Cerebellar nuclear complex (tissue), 1 donor: ENCODE results near the gene CLSTN3.
"Not testable (repeated sequence)": the region's sequence is repeated elsewhere in the genome, so short reads cannot be mapped to it uniquely, and the experiment has no call there.

Experiments used
- DNase-seq, 2 experiments: peaks; one replicate each; lab custom pipeline; 2025; lab: John Stamatoyannopoulos, UW

The CLSTN3 gene

GRCh38 chr12:7103837-7104584, 26.2 kb upstream of the CLSTN3 start:
- DNase-seq: no peak

GRCh38 chr12:7106082-7106481, 24.1 kb upstream of the CLSTN3 start:
- DNase-seq: no peak

GRCh38 chr12:7107181-7107580, 23.0 kb upstream of the CLSTN3 start:
- DNase-seq: not testable (repeated sequence)

- DNase-seq: no peak
Measured at GRCh38 chr12:7107636-7108002, 22.6 kb upstream of the CLSTN3 start.

- DNase-seq: no peak
Measured at GRCh38 chr12:7108003-7108795, 22.0 kb upstream of the CLSTN3 start.

- peak in 1 of 2 experiments; percentile 21 for DNase-seq
Measured at GRCh38 chr12:7108796-7109571, 21.2 kb upstream of the CLSTN3 start, which contains the start of gene C1RL. TSS of gene C1RL (minus strand) at chr12:7109214. CDS start at chr12:7109180, 34 bp downstream.

GRCh38 chr12:7109572-7109920, 20.6 kb upstream of the CLSTN3 start:
- DNase-seq: no peak

- DNase-seq: no peak
Measured at GRCh38 chr12:7110661-7111060, 19.5 kb upstream of the CLSTN3 start.

- no peak for DNase-seq
Measured at GRCh38 chr12:7112041-7112440, 18.1 kb upstream of the CLSTN3 start.

GRCh38 chr12:7113389-7113871, 16.7 kb upstream of the CLSTN3 start:
- no peak for DNase-seq

- no peak for DNase-seq
Measured at GRCh38 chr12:7114008-7114407, 16.2 kb upstream of the CLSTN3 start.

- no peak for DNase-seq
Measured at GRCh38 chr12:7114851-7115250, 15.3 kb upstream of the CLSTN3 start.

GRCh38 chr12:7116196-7116595, 14.0 kb upstream of the CLSTN3 start:
- no peak for DNase-seq

GRCh38 chr12:7116916-7117315, 13.3 kb upstream of the CLSTN3 start:
- DNase-seq: no peak

GRCh38 chr12:7117670-7118069, 12.5 kb upstream of the CLSTN3 start:
- no peak for DNase-seq

- no peak for DNase-seq
Measured at GRCh38 chr12:7118881-7119280, 11.3 kb upstream of the CLSTN3 start.

GRCh38 chr12:7120166-7120565, 10.0 kb upstream of the CLSTN3 start:
- no peak for DNase-seq

- DNase-seq: no peak
Measured at GRCh38 chr12:7121324-7121723, 8.8 kb upstream of the CLSTN3 start.

- no peak for DNase-seq
Measured at GRCh38 chr12:7122811-7123769, 7.1 kb upstream of the CLSTN3 start.

GRCh38 chr12:7123806-7124522, 6.2 kb upstream of the CLSTN3 start:
- no peak for DNase-seq
